ENCODE measurements around the gene DGKH.

DNA sequence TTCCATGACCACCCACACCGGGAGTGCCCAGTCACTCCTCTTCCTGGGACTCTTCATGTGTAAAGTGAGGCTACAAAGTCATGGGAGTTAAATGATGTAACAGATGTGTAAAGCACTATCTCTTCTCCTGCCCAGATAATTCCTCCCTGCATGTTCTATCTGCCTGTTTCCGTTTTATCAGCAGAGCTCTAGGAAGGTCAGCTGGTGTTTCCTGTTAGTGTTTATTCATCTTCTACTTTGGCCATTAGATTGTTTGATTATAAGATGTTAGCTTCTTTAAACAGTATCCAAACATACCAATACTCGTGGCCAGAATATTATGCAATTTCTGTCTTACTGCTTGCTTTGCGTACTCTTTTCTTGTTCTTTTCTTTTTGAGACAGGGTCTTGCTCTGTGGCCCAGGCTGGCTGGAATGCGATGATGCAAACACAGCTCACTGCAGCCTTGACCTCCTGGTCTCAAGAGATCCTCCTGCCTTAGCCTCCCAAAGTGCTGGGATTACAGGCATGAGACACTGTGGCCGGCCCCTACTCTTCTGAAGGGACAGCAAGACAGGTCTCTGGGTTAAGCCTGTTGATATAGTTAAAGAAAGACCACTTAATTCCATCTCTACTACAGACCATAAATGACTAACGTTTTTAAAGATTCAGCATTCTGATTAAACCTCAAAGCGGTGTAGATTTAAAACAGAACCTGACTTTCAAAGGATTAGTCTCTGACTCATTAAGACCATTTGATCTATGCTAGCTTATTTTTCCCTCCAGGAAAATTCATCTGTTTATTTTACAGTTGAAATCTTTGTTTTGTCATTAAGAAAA, 126.1 kb downstream of the DGKH start:
- TF ChIP-seq, protein P1, sequence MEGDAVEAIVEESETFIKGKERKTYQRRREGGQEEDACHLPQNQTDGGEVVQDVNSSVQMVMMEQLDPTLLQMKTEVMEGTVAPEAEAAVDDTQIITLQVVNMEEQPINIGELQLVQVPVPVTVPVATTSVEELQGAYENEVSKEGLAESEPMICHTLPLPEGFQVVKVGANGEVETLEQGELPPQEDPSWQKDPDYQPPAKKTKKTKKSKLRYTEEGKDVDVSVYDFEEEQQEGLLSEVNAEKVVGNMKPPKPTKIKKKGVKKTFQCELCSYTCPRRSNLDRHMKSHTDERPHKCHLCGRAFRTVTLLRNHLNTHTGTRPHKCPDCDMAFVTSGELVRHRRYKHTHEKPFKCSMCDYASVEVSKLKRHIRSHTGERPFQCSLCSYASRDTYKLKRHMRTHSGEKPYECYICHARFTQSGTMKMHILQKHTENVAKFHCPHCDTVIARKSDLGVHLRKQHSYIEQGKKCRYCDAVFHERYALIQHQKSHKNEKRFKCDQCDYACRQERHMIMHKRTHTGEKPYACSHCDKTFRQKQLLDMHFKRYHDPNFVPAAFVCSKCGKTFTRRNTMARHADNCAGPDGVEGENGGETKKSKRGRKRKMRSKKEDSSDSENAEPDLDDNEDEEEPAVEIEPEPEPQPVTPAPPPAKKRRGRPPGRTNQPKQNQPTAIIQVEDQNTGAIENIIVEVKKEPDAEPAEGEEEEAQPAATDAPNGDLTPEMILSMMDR (IDR thresholded peaks at IDR 0.05): no peak
- no peak for TF ChIP-seq POLR2A (IDR thresholded peaks at IDR 0.05)
